Stimulated activated CD4-positive, alpha-beta T cell treated with anti-CD3 and anti-CD28 coated beads, Interleukin-12 subunit alpha, Interleukin-12 subunit beta, amount 100 ng/mL, for 48 hours (primary cell): ENCODE data around the gene POLK.
"Not testable (repeated sequence)": the region's sequence is repeated elsewhere in the genome, so short reads cannot be mapped to it uniquely, and the experiment has no call there.

Experiments
- DNase-seq, 3 donors: peaks; one replicate each; pipeline ENCODE4 v3.0.0-alpha.2; 2020; ENCODE audit warnings: low read depth in 2 of 3, low spot score in 1 of 3

The POLK gene

GRCh38 chr5:75511435-75512382 is at the start of gene POLK, which contains the start of gene CERT1:
Gene POLK (plus strand): TSS chr5:75511891.
Gene CERT1 (minus strand): TSS chr5:75511629. CDS start chr5:75511207, 422 bp downstream.
- peak; percentile 92 to 96 (median 95) for DNase-seq

- DNase-seq = no peak
Measured at GRCh38 chr5:75463726-75464125, 48.0 kb upstream of the POLK start.

- DNase-seq = no peak
Measured at GRCh38 chr5:75465480-75465879, 46.2 kb upstream of the POLK start.

- DNase-seq = no peak
Measured at GRCh38 chr5:75466006-75466716, 45.5 kb upstream of the POLK start.

- DNase-seq = no peak
Measured at GRCh38 chr5:75468593-75468992, 43.1 kb upstream of the POLK start.

- DNase-seq = no peak
Measured at GRCh38 chr5:75469017-75469416, 42.7 kb upstream of the POLK start.

GRCh38 chr5:75471193-75471592 is 40.5 kb upstream of the POLK start:
- DNase-seq = no peak

- DNase-seq = no peak
Measured at GRCh38 chr5:75472973-75473372, 38.7 kb upstream of the POLK start.

GRCh38 chr5:75473463-75473862 is 38.2 kb upstream of the POLK start:
- DNase-seq = no peak

GRCh38 chr5:75475364-75475763 is 36.3 kb upstream of the POLK start:
- DNase-seq = no peak

GRCh38 chr5:75481024-75481423 is 30.7 kb upstream of the POLK start:
- DNase-seq = no peak

- no peak for DNase-seq
Measured at GRCh38 chr5:75482482-75482881, 29.2 kb upstream of the POLK start.

GRCh38 chr5:75484605-75485004 is 27.1 kb upstream of the POLK start:
- DNase-seq = no peak

- DNase-seq = not testable (repeated sequence)
Measured at GRCh38 chr5:75489847-75490246, 21.8 kb upstream of the POLK start.

- DNase-seq = no peak
Measured at GRCh38 chr5:75491621-75492020, 20.1 kb upstream of the POLK start.

GRCh38 chr5:75496026-75496425 is 15.7 kb upstream of the POLK start:
- DNase-seq = no peak

GRCh38 chr5:75498208-75498777 is 13.4 kb upstream of the POLK start:
- no peak for DNase-seq

GRCh38 chr5:75498875-75499274 is 12.8 kb upstream of the POLK start:
- DNase-seq = not testable (repeated sequence)

- DNase-seq = not testable (repeated sequence)
Measured at GRCh38 chr5:75505112-75505511, 6.6 kb upstream of the POLK start.

- no peak for DNase-seq
Measured at GRCh38 chr5:75507841-75508240, 3.9 kb upstream of the POLK start.

GRCh38 chr5:75509546-75509945 is 2.1 kb upstream of the POLK start:
- DNase-seq = no peak

GRCh38 chr5:75509956-75510355 is 1.7 kb upstream of the POLK start:
- no peak for DNase-seq
